CD4-positive, alpha-beta T cell treated with Interleukin-10 for 1 hour (primary cell): Measurements from ENCODE around the gene LIFR.
"Not testable (repeated sequence)": the region's sequence is repeated elsewhere in the genome, so short reads cannot be mapped to it uniquely, and the experiment has no call there.

Source experiments
- DNase-seq: peaks from one replicate; pipeline ENCODE4 v3.0.0-alpha.2; 2020

Gene LIFR

DNA sequence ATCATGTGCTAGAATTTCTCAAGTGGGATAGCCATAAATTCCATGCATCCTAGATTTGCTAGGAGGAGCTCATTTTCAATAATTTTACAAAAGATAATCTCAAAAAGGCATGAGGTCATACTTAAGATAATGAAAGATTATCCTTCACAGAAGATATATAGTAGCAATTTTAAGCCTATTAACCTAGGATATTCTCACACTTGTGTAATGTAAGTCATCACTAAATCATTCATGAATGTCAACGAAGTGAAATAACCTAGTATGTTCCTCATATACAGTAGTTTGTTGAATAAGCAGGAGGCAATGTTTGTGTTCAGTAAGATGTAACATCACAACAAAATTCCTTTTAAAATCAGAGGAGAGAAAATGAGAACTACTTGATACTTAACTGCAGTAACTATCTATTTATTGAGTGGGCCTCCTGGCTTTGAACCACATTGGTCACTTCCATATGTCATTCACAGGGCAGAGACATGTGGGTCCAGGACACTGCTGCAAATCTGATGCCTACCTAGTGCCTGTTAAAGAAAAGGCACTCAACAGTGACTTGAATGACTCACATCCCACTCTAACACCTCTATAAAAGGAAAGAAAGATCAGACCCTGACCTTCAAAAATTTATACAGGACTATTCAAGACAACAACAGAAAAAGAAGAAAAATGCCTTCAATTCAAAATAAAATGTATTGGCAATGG is 8.2 kb downstream of the LIFR start:
- no peak for DNase-seq

DNA sequence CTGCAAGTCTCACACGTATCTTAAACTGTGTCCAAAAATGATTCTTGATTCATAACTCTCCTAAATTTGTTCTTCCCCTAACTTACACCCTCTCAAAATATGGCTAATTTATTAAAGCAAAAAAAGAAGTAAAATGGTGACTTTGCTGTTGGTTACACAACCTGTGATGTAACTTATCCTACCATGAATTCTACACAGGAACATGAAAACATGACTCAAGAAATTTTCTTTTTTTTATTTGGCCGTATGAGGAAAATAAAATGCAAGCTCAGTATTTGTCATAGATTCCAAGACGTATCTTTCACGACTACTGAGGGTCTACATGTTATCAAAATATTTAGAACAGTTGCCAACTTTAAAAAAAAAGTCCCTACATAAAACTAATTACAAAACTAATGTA is 9.2 kb downstream of the LIFR start:
- DNase-seq = no peak

DNA sequence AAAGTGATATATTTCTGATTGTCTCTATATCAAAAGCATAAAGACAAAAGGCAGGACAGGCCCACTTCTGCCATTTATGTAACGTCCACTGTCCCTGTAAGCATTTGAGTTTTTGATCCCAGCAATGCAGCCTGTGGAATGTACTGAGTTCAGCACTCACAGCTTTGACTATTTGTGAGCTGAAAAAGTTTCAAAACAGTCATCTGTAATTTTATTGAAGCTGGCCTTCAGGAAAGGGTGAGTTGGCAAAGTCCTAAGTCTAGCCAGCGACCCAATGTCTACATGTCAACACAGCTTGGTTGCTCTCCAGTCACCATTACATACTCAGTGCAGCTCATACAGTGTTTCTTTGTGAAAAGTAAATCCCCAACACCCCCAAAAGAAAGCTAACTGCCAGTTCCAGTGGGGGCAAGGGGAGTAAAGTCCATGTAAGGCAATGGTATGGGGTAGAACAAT is 9.7 kb downstream of the LIFR start:
- DNase-seq = no peak

DNA sequence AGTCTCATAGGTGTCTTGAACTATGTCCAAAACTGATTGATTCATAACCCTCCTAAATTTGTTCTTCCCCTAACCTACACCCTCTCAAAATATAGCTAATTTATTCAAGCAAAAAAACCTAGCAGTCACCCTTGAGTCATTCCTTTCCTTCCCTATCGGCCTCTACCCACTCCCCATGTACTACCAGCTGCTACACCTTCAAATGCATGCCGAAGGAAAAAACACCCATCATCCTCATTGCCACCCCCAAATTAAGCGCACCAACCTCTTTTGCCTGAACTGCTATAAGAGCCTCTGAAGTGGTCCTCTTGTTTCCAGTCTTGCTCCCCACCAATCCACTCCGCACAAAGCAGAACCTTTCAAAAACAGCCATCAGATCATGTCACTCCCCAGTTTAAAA is 12.6 kb downstream of the LIFR start:
- no peak for DNase-seq

DNA sequence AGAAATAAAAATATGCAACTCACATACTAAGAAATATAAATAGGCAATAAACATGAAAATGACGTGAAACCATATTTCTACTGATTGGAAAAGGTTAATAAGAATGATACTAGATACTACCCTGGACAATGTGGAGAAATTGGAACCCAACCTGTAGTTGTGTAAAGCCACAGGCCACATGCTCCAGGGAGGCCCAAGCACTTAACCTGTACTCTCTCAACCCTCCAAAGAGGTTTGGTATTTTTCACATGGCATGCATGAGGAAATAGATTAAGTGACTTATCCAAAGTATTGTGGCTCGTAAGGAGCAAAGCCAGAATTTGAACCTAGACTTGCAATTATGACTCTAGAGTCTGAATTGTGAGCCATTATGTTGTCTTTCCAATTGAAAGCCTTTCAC is 13.4 kb downstream of the LIFR start:
- DNase-seq = no peak

DNA sequence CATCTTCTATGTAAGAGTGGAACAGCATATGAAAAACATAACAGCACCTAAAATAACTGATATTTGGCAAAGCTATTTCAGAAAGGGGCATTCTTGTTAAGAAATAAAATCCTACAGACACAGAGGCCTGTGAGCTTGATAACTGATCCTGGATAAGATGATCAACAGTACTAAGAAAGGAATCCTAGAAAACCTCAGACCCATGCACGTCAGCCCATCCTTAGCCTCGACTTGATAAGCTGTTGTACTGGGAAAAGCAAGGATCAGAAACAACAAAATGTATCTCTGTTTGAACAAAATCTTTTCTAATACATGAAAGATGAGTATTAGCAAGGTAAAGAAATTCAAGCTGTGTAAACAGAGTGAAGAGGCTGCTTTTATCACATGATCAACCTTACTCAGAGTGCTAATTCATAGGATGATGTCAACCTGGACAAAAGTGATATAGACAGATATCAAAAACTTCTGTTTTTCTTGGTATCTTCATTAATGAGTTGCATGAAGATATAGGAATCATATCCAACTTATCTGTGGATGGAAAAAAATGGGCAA is 15.2 kb downstream of the LIFR start:
- DNase-seq = no peak

DNA sequence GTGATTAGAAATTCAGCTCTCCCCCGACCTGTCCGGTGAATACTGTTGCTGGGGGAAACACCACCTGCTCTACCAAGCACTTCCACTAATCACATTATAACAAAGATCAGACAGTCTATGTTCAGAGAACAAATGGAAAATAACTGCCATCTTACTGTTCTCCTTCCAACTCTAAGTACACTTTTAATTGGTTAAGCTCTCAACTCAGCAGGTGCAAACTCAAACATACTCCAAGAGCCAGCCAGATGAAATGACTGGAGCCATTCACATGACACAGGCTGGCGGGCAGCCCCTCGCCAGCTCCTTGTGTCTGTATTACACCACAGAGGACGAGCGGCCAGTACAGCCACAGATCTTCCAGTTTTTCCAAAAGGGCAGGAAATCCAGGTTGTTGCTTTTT is 16.1 kb downstream of the LIFR start:
- DNase-seq = no peak

DNA sequence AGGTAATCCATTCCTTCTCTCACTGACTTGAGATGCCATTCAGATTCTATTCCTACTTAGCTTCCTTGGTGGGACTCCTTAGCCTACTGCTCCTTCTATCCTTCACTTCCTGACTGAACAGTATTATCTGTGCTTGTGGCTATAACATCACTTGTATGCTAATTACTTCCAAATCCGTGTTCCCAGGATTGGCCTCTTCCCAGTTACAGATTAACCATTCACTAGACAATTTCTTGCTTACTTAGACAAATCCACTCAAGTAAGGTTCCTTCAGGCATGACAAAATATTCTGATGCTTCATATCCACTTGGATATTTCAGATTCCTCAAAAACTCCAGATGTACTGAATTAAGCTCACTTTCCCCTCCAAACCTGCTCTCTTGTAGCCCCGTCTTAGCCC is 18.3 kb downstream of the LIFR start:
- no peak for DNase-seq

DNA sequence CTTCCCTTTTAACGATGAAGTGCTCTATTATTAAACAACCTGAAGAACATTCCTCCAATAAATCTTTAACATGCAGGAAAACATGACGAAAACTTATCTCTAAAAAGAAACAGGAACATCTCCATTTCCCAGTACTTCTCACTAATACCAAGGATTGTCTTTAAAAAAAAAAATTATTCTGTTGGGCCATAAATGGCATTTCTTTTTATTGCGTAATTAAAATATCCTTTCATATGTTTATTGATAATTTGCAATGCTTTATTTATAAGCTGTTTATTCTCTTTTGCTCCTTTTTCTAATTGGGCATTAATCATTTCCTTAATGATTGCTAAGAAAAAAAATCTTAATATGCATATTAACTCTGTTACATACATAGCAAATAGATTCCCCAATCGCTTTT is 18.9 kb downstream of the LIFR start:
- DNase-seq = no peak

DNA sequence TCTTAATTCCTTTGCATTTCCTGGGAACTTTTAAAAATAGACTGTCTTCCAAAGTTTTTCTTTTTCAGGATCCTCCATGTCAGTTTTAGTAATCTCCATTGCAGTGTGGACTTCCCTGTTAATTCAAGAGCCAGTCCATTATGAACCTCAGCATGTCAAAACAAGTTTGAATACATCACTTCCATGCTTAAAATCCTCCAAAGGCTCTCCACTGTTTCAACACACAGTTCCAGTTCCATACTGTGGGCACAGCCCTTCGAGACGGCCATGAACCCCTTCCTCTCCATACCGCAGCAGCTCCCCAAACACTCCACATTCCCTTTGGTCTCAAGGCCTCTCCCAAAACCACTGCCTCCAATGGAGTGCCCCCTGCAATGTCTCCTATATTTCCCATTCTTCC is 19.5 kb downstream of the LIFR start:
- no peak for DNase-seq

DNA sequence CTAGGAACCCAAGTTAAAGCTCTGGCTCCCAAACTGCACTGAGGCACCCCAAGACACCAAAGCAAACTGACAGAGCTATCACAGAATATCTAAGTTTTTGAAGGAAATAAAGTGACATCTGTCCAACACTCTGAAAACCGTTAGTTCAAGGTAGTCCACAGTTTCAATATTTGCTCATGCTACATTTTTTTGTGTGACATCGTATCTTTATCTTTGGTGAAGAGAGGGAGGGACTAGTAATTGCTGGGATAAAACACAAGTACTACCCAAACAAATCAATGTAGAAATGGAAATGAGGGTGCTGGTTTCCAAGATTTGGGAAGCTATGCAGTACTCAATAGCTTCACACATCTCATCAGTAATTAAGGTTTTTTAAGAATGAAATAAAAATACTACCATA is 20.6 kb downstream of the LIFR start:
- DNase-seq = no peak

DNA sequence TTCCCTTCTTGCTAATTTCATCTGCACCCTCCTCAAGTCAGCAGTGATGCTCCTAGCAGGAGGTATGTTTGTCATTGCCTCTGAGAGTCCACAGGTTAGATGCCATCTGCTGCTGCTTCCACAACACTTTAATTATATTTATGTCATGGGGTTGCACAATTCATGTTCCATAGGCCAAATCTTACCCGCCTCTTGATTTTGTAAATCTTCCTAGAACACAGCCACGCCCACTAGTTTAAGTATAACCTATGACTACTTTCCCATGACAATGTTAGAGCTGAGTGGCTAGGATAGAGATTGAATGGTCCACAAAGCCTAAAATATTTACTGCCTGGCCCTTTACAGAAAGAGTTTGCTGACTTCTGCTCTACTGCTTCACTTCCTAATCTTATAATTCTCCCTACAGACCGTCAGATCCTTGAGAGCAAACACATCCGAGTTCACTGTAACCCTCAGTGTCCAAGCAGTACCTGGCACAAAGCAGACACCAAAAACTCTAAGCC is 21.1 kb downstream of the LIFR start:
- no peak for DNase-seq

DNA sequence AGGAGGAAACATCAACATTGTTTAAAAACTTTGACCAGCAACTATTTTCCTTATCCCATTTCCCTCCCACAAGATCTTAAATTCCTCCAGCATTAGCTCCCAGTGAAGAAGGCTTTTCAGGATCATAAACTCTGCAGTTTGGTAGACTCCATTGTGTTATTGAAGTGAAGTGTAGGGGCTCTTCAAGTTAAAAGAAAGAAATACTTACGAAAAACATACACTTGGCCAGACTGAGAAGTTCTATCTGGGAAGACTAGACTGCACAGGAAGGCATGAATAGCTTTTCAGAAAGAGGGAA is 22.3 kb downstream of the LIFR start:
- DNase-seq = no peak

DNA sequence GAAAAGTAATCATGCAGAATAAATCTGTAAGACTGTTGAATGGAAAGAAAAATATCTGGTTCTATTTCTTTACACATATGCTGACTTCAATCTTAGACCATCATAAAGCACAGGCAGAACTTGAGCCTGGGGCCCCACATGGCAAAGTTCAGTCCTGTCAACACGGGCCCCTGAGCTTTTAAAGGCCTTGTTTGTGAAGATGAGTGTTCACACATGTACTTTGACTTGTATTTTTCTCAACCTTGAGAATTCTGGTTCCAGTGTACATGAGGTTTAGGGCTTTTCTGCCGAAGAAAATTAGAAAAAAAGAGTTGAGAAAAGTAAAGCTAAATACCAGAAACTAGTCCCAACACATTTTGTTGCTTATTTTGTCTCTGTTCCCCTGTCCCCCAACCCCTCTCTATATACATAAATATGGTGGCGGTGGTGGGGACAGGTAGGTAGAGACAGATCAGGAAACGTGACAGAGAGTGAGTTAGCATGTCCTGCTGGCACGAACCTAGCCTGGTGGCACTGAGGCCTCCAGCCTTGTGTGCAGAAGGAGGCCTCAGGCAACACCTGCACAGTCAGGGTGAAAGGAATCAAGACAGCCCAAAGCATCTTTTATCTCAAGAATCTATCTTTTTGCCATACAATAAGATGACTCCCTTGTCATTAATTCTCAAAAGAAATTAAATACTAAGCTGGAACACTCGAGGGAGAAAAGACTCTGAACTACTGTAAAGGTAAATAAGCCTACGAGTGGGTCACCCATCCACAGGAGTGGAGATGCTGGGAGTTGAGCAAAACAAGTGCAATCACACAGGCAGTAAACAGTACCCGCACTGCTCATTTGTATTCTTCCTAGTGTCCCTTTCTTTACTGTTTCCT is 22.9 kb downstream of the LIFR start:
- no peak for DNase-seq

DNA sequence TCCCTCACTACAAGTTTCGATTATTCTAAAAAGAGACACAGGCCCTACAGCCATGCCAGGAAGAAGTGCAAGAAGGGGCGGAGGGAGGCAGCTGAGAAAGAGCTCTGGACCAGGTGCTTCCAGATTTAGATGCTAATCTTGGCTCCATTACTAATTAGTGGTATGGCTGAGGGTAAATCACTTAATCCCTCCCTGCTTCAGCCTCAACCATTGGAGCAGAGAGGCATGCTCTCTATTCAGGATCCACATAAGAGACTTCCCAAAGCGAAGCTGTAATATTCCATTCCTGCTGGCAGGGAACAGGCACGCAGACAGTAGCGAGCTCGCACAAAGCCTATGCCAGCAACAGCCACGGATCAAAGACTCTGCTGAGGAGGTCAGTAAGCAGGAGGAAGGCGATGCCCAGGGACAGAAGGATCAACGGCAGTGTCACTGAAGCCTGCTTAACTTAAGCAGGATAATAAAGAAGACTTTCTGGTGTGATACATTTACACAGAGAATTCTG is 24.2 kb downstream of the LIFR start:
- DNase-seq = no peak

DNA sequence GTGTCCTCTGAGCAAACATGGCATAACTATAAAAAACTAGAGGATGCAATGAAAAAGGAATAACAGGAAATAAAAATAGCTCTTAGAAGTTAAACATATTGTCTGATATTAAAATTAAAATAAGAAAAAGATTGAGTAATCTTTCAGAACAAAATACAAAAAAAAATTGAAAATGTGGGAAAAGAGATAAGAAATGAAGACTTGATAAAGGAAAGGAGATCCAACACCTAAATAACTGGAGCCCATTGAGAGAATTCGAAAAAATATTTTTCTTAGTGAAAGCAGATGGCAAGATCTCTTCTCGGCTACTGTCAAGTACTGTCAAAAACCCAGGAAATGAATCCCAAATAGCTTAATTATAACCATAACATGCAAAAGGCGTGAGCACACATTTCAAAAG is 24.9 kb downstream of the LIFR start:
- DNase-seq = no peak

DNA sequence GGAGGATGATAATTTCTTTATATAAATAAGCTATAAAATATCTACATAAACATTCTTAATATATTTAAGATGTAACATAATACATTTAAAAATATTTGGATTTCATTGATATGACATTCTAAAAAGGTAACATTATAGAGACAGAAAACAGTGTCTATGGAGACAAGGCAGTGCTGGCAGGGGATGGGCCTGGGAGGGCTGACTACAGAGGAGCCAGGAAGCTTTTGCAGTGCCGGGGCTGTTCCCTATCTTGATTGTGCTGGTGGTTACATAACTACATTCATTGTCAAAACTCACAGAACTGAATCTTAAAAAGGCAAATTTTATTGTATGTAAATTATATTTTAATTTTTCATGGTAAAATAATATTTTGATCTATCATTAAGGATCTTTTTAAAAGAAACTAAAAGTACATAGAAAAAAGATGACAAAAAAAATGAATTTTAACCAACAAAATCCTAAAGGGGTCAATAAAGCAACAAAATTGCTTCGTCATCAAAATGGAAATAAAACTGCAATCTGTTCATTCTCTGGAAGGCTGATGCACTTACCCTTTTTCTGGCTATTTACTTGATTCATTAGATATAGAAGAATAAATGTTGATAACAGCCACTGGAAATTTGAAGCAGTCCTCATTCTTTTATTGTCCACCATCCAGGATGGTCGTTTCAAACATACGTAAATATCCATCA is 26.3 kb downstream of the LIFR start:
- no peak for DNase-seq

DNA sequence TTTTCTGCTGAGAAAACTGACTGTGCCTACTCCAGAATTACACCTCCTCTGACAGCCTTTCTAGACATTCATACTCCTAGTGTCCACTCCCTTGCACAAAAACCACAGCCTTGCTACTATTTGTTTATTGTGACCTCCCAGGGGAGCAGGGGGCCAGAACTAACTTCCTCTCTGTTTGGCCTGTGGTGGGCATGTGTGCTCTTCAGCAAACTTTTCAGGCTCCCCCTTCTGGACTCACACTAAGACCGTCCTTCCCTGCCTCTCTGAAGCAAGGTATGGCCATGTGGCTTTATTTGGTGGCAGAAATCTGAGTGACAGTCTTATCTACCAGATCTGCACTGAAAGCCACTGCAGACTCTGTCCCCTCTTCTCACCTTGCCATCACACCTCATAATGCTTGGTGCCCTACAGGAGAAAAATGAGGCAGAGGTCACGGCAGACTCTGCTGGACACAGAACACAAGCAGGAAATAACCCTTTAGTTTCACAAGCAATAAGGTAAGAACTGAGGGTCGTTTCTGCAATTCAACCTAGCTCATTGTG is 28.2 kb downstream of the LIFR start:
- no peak for DNase-seq

DNA sequence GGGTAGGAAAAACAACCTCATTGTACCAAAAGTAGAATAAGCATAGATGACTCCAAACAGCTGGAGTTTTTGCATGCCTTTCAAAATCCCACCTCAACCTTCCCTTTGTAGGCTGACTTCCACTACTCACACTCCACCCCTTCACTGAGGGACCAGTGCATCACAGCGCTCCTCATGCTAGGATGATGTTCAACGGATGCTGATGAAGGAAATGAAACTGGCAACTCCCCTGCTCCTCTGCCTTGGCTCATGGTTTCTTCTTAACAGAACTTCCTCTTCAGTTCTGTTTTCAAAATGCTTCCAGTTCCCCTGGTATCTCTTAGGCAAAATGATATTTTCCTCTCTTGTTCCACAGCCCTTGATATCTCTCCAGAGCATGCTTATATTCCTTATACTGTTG is 29.0 kb downstream of the LIFR start:
- no peak for DNase-seq

DNA sequence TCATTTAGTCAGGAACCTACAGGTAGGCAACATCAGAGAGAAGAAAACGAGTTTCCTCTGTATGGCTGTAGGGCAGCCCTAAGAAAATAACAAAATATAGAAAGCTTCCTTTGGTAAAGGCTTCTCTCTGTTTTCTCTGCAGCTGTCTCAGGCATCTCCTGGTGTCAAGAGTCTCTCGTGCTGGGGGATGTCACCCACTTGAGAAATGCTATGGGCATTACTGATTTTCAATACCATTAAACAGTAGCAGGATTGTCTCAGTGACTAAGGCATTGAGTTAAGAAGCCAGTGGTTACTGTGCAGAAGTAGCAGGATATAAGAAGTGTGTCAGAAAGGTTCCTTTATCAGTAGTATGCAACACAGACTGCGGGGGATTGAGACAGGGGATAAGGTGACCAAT is 32.4 kb downstream of the LIFR start:
- DNase-seq = no peak

DNA sequence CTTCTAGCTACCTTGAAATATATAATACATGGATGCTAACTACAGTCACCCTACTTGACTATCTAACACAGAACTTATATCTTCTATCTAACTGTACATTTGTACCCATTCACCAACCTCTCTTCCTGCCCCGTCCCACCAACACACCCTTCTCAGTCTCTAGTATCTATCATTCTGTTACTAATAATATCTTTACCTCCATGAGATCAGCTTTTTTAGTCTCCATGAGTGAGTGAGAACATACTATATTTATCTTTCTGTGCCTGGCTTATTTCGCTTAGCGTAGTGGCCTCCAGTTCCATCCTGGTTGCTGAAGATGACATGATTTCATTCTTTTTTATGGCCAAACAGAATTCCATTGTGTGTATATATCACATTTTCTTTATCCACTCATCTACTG is 37.0 kb downstream of the LIFR start:
- DNase-seq = no peak

DNA sequence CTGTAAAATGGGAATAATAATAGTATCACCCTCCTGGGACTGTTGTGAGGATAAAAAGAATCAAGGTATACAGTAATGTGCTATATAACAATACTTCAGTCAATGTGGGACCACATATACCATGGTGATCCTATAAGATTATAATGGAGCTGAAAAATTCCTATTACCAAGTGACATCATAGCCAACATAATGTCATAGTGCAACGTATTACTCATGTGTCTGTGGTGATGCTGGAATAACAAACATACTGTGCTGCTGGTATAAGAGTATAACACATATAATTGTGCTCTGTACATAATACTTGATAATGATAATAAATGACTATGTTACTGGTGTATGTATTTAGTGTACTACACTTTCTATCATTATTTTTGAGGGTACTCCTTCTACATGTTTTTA is 38.1 kb downstream of the LIFR start:
- no peak for DNase-seq

DNA sequence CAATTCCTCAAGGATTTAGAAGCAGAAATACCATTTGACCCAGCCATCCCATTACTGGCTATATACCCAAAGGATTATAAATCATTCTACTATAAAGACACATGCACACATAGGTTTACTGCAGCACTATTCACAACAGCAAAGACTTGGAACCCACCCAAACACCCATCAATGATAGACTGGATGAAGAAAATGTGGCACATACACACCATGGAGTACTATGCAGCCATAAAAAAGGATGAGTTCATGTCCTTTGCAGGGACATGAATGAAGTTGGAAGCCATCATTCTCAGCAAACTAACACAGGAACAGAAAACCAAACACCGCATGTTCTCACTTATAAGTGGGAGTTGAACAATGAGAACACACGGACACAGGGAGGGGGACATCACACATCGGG is 39.8 kb downstream of the LIFR start:
- DNase-seq = not testable (repeated sequence)
